ENCODE data around the gene MFRP. TPM values are rescaled to one million over a fixed set of nuclear protein-coding genes. Genes with fewer than 3 reads are reported as not detected.

Gene MFRP
- total and polyA plus RNA-seq, 10 of the 15 experiments (the other 5 are each of a cell fraction or from before 2014, with no cell fraction given), result not detected

- TF ChIP-seq MAX (IDR thresholded peaks at IDR 0.05; ENCODE audit: low read depth, low read length) (peak; percentile 98), RUNX3 (IDR thresholded peaks at IDR 0.05; ENCODE audit: low read length) (no peak), NFYB (IDR thresholded peaks at IDR 0.05; ENCODE audit: insufficient read depth, low read depth, low read length) (peak; percentile 69; the same call in 1 of the 2 replicates), TCF7 (IDR thresholded peaks at IDR 0.05; ENCODE audit: borderline replicate concordance) (no peak), NR2C2 (IDR thresholded peaks at IDR 0.05; ENCODE audit: borderline replicate concordance, control insufficient read depth, insufficient read length, low read depth) (no peak), CHD4 (IDR thresholded peaks at IDR 0.05) (no peak), RCOR1 (conservative IDR thresholded peaks at IDR 0.05; ENCODE audit: low read depth, low read length) (no peak), E2F8 (IDR thresholded peaks at IDR 0.05; ENCODE audit: low read depth, partially characterized antibody) (no peak), BCL3 (IDR thresholded peaks at IDR 0.05; ENCODE audit: borderline replicate concordance, insufficient read depth, low read depth, low read length, poor library complexity, severe bottlenecking) (no peak), YBX1 (IDR thresholded peaks at IDR 0.05) (no peak), STAT1 (conservative IDR thresholded peaks at IDR 0.05) (no peak), KDM1A (IDR thresholded peaks at IDR 0.05; ENCODE audit: borderline replicate concordance) (no peak), TARDBP (IDR thresholded peaks at IDR 0.05; ENCODE audit: borderline replicate concordance) (no peak), POLR2AphosphoS2 (IDR thresholded peaks at IDR 0.05; ENCODE audit: low read depth, low read length) (no peak), REST (IDR thresholded peaks at IDR 0.05; ENCODE audit: low read depth, low read length) (no peak), ZNF592 (IDR thresholded peaks at IDR 0.05) (no peak), MTA2 (IDR thresholded peaks at IDR 0.05; ENCODE audit: low read depth) (no peak), CREB1 (IDR thresholded peaks at IDR 0.05; ENCODE audit: low read depth) (peak; percentile 95)
Measured at GRCh38 chr11:119381181-119381988, 34.9 kb upstream of the MFRP start, which contains the start of gene USP2 (continued).
